Measurements from ENCODE around the gene FRMD1. TPM values are rescaled to one million over a fixed set of nuclear protein-coding genes. Genes with fewer than 3 reads are reported as not detected.

FRMD1 gene
- total RNA-seq, 1 donor from 2014 or later, result not detected

DNA sequence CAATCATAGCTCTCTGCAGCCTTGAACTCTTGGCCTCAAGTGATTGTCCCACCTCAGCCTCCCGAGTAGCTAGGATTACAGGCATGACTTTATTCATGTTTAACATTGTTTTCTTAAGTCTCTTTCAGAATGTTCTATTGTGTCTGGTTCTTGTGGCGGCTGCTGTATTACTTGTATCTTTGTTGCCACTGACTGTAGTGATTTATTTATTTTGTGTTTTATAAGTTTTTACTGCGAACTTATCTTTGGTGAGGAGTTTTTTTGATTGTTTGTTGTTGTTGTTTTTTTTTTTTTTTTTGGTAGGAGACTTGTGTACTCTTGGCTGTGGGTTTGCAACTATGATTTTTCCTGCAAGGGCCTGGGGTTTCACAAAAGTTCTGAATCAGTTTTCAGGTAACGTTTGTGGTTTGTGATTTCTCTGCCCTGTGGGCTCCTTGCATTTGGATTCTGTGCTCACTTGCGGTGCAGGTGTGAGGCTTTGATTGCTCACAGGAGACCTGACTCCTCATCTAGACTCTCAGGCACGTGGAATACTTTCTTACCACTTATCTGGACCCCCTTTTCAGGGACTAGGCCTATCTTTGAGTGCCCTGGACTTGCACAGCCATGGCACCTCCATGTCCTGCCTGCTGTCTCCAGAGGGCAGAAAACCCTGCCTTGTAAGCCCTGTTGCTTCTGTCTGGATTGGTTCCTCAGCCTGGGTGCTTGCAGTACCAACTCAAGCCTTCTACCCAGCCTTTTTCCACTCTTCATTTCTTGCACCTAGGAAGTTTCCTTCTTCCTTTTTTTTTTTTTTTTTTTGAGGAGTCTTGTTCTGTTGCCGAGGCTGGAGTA, 56.3 kb downstream of the FRMD1 start:
- no peak for DNase-seq

- no peak for DNase-seq
Observed at GRCh38 chr6:168021581-168021980, 57.4 kb downstream of the FRMD1 start.

DNA sequence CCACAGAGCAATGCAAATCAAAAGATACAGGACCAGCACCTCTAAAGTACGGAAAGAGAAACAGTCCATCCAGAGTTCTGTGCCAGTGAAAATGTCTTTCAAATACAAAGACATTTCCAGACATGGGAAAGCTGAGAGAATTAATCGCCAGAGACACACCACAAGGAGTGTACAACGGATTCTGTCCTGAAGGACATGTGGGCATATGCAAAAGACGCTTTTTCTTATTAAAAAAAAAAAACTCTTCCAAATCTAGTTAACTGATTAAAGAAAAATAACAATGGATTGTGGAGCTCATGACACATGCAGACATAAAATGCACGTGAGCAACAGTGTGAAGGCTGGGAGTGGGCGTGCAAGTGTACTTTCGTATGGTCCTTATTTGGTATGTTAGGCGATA, 58.8 kb downstream of the FRMD1 start:
- no peak for DNase-seq

- DNase-seq, result no peak
Observed at GRCh38 chr6:168018664-168019063, 60.3 kb downstream of the FRMD1 start.

GRCh38 chr6:168017629-168018028, 61.4 kb downstream of the FRMD1 start:
- DNase-seq, result no peak

DNA sequence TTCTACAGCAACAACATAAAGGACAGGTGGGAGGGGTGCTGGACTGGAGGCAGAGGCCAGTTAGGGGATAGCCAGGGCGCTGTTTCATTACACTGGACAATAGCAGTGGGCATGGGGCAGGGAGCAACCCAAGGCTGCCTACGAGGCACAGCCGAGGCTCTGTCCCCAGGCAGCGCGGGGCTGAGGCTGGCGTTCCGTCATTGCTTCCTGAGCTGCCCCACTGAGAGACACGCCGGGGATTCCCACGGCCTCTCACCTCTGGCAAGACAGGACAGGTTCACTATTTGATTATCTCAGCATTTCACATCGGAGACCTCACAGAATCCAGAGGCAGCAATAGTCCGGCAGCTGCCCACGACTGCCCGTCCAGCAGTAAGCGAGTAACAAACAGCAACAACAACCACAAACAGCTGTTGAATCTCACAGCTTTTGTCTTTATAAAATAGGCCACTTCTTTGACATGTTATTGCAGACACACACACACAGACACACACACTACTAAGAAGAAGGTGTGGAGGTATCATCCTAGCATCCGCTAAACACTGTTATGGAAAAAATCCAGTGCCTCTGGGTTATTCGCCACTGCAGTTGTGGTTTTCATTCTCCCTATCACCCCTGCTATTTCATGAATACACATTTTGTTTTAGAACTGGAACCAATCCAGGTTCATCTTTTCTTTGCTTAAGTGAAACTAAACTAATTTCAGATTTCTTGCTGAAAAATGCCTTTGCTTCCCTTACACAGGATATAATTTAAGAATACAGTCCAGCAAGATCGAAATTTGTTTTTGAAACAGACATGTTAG, 62.1 kb downstream of the FRMD1 start:
- DNase-seq, result no peak

- no peak for DNase-seq
Observed at GRCh38 chr6:168016176-168016620, 62.8 kb downstream of the FRMD1 start.

DNA sequence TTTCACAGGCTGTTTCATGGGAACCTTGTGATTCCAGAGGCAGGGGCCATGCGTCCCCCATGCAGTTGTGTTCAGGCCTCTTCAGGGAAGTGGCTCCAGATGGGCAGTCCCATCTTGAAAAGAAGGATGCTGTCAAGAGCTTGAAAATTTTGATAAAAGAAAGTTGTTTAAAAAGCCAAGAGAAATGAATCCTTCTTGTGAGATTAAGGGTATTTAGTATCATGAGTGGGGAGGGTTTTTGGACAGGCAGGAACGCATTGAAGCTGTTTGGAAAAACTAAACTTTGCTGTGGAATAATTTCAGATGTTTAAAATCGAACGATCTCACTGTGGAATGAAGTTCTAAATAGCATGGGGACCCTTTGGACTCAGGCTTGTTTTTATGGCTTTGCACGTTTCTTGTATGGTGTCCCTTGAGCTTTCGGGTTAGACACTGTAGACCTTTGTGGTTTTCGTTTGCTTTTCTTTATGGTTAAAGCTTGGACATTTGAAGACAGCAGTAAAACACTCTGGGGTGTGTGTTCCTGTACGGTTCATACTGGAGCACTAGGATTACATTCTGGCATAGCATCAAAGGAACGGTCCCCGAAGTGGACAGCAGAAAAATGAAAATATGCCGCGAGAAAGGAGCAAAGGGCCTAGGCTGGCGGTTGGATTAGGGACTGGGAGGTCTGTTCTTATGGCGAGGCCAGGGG, 63.4 kb downstream of the FRMD1 start:
- no peak for DNase-seq

DNA sequence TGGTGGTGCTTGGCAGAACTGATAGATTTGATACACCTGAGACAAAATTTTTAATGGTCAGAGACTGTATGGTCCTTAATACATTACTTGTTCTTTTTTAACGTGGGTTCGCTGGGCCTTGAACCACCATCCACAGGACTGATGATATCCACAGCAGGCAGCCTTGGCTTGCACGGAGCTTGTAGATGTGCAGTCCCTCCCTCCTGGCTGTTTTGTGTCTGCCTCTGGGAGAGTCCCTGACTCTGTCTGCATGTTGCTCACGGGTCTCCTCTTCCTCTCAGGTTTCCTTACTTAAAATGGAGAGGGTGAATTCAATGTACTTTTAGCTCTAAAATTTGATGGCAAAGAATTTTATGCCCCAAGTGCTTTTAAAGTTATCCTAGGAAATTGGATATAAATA, 64.0 kb downstream of the FRMD1 start:
- DNase-seq, result no peak

GRCh38 chr6:168014428-168014827, 64.6 kb downstream of the FRMD1 start:
- DNase-seq, result no peak

DNA sequence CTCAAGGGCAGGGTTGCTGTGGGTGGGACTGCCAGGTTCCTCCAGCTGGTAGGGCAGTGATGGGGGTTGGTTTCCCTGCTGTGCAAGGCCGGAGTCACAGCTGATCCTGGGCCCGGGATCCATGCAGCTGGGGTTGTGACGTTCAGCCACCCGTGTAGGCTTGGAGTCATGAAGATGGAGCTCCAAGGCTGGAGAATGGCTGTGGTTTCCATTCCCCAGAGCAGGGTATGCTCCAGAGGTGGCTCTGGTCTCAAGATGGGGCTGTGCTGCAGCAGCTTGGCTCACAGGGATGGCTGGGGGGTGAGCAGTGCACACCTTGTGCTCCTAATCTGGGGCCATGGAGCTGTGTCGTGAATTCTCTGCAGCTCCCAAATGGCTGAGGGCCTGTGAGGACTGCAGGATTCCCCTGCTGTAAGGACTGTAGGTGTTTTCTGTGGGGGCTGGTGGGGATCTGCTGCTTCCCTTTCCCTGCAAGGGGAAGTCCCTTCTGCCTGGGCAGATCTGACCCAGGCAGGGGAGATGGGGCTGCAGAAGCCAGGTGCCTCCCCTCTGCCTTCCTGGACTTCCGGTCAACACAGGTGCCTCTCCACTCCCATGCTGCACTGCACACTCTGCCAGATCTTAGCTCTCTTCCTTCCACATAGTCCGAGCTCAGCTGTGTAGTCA, 65.6 kb downstream of the FRMD1 start:
- no peak for DNase-seq

GRCh38 chr6:168012431-168013249, 66.4 kb downstream of the FRMD1 start:
- no peak for DNase-seq

DNA sequence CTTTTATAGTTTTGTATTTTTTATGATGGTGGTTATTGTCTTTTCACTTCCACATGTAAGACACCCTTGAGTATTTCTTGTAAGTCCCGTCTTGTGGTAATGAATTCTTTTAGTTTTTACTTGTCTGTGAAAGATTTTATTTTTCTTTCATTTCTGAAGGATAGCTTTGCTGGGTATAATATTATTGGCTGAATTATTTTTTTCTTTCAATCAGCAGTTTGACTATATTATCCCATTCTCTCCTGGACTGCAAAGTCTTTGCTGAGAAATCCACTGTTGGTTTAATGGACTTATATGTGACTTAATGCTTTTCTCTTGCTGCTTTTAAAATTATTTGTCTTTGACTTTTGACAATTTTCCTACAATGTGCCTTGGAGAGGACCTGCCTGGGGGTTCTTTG, 67.7 kb downstream of the FRMD1 start:
- no peak for DNase-seq

DNA sequence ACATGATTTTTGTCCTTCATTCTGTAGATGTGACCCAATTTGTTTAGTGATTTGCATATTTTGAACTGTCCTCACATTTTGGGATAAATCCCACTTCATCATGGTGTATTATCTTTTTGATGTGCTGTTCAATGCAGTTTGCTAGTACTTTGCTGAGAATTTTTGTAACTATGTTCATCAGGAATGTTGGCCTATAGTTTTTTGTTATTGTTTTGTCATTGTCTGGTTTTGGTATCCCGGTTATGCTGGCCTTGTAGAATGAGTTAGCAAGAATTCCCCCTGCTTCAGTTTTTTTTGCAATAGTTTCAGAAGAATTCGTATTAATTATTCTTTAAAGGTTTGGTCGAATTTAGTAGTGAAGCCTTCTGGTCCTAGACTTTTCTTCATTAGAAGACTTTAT, 69.7 kb downstream of the FRMD1 start:
- DNase-seq, result no peak

DNA sequence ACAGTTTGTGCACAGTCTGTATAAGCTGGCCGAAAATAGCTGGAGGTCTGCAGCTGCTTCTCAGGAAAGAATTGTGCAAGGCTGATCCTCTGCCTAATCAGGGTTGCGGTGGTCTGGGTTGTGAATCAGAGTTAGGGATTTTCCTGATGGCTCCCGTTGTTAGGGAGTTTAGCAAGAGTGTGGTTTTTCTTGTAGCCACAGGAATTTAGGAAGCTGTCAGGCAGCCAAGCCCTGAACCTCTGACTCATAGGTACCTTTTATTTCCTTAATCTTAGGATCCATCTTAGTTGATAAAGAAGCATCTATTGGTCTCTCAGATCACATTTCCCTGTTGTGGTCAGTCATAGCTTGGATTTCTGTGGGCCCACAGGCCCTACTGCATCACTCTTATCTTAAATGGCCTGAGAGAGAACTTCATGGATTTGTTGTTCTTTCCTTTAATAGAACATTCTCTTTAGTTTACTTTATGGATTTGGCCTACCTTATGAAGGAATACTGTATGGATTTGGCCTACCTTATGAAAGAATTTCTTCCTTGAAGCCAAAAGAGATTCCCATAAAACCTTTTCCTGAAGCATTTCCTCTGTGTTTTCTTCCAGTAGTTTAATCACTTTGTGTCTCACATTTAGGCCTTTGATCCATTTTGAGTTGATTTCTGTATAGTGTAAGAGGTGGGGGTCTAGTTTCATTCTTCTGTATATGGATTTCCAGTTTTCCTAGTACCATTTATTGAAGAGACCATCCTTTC, 71.2 kb downstream of the FRMD1 start:
- DNase-seq, result peak; percentile 90

DNA sequence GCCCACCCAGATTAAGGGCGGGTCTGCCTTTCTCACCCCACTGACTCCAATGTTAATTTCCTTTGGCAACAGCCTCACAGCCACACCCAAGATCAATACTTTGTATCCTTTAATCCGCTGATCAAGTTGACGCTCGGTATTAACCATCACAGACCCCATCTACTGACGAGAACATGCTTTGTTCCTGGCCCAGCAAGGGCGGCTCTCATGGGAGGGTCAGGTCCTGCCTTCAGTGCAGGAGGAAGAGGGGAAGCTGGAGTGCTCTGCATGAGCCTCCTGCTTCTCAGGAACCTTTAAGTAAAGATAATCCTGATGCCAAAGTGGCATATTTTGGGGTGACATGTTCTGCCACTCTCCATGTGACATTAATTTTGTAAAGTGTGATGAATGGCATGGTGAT, 73.2 kb downstream of the FRMD1 start:
- no peak for DNase-seq

DNA sequence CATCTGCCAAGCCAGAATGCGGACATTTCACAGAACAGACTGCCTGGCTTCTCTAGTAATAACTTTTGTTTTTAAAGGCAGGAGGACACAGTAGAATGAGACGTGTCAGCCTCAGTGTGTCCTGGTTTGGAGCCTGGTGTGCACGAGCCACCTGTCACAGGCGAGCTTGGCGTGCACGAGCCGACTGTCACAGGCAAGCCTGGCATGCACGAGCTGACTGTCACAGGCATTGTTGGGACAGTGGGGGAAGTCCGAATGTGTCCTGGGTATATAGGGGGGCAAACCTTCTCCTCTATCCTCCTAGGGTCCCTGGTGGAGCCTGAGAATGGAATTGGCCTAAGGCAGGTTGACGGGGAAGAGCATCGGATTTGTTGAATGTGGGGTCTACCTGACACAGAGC, 74.1 kb downstream of the FRMD1 start:
- no peak for DNase-seq

DNA sequence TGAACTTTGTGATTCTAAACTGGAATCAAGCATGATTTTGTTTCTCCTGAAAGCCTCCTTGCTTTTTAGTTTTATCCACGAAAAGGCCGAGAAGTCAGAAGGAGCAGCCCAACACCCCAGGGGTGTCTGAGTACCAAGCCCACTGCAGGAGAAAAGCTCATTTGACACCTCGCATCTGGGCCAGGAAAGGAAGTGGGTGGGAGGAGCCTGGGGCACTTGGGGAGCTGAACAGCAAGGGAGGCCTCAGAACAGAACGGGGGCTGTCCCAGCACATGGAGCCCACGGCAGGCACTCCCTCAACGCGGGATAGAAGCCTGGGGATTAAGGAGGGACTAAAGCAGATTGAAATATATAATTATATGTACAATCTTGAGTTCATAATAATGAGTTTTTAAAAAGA, 75.0 kb downstream of the FRMD1 start:
- DNase-seq, result peak; percentile 61
